ENCODE data around the gene PGS1. TPM values are rescaled to one million over a fixed set of nuclear protein-coding genes. Genes with fewer than 3 reads are reported as not detected.

Gene PGS1
- total RNA-seq, 1 donor from 2014 or later, result 45.2 TPM

- TF ChIP-seq, protein P1, sequence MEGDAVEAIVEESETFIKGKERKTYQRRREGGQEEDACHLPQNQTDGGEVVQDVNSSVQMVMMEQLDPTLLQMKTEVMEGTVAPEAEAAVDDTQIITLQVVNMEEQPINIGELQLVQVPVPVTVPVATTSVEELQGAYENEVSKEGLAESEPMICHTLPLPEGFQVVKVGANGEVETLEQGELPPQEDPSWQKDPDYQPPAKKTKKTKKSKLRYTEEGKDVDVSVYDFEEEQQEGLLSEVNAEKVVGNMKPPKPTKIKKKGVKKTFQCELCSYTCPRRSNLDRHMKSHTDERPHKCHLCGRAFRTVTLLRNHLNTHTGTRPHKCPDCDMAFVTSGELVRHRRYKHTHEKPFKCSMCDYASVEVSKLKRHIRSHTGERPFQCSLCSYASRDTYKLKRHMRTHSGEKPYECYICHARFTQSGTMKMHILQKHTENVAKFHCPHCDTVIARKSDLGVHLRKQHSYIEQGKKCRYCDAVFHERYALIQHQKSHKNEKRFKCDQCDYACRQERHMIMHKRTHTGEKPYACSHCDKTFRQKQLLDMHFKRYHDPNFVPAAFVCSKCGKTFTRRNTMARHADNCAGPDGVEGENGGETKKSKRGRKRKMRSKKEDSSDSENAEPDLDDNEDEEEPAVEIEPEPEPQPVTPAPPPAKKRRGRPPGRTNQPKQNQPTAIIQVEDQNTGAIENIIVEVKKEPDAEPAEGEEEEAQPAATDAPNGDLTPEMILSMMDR (IDR thresholded peaks at IDR 0.05), result no peak
- TF ChIP-seq EZH2 (IDR thresholded peaks at IDR 0.05), result no peak
- H3K36me3 ChIP-seq, result no peaks in the 10 kb centered on the region
- peaks cover 58% of the 10 kb centered on the region for H3K79me2 ChIP-seq (ENCODE audit: low read depth)
- H3K4me1 Mint-ChIP-seq, result peaks cover 4% of the 10 kb centered on the region
- H3K27ac ChIP-seq, result no peak overlapping the region
- no peak overlapping the region for H3K4me3 Mint-ChIP-seq
- H3K9me3 ChIP-seq (ENCODE audit: low read depth), result no peaks in the 10 kb centered on the region
- no peaks in the 10 kb centered on the region for H3F3A ChIP-seq (ENCODE audit: low read depth)
- H4K20me1 ChIP-seq (ENCODE audit: low read depth), result peaks cover 49% of the 10 kb centered on the region
- H3K4me1 ChIP-seq, result no peaks in the 10 kb centered on the region
- no peak overlapping the region for H3K27ac Mint-ChIP-seq
- peaks cover 2% of the 10 kb centered on the region for H3K27me3 Mint-ChIP-seq (ENCODE audit: insufficient read depth, low read depth)
- no peaks in the 10 kb centered on the region for H3K9me3 Mint-ChIP-seq
- H3K36me3 Mint-ChIP-seq, result peaks cover 9% of the 10 kb centered on the region
- no peak overlapping the region for H2AFZ ChIP-seq (replicated peaks)
- H3K4me2 ChIP-seq, result no peak overlapping the region
- no peak overlapping the region for H3K4me3 ChIP-seq
- no peaks in the 10 kb centered on the region for H3K27me3 ChIP-seq
- no peak for DNase-seq (ENCODE audit: low spot score)
- H3K9ac ChIP-seq, result peak overlapping the region; percentile 8
Observed at GRCh38 chr17:78408476-78409050, 30.1 kb downstream of the PGS1 start.

GRCh38 chr17:78409191-78409928 lies 30.9 kb downstream of the PGS1 start:
- H3K4me3 ChIP-seq, result no peak overlapping the region
- H3F3A ChIP-seq (ENCODE audit: low read depth), result no peaks in the 10 kb centered on the region
- peaks cover 9% of the 10 kb centered on the region for H3K36me3 Mint-ChIP-seq
- no peaks in the 10 kb centered on the region for H3K9me3 ChIP-seq (ENCODE audit: low read depth)
- no peak overlapping the region for H3K9ac ChIP-seq
- no peaks in the 10 kb centered on the region for H3K36me3 ChIP-seq
- no peak for DNase-seq (ENCODE audit: low spot score)
- peaks cover 58% of the 10 kb centered on the region for H3K79me2 ChIP-seq (ENCODE audit: low read depth)
- H3K27me3 ChIP-seq, result no peaks in the 10 kb centered on the region
- no peak overlapping the region for H2AFZ ChIP-seq (replicated peaks)
- no peaks in the 10 kb centered on the region for H3K4me1 ChIP-seq
- H3K27ac ChIP-seq, result no peak overlapping the region
- H3K4me1 Mint-ChIP-seq, result peaks cover 4% of the 10 kb centered on the region
- H3K4me3 Mint-ChIP-seq, result no peak overlapping the region
- H3K9me3 Mint-ChIP-seq, result no peaks in the 10 kb centered on the region
- peaks cover 2% of the 10 kb centered on the region for H3K27me3 Mint-ChIP-seq (ENCODE audit: insufficient read depth, low read depth)
- no peak overlapping the region for H3K27ac Mint-ChIP-seq
- H3K4me2 ChIP-seq, result no peak overlapping the region
- TF ChIP-seq EZH2phosphoT487 (IDR thresholded peaks at IDR 0.05) (no peak), EZH2 (IDR thresholded peaks at IDR 0.05) (no peak)
- TF ChIP-seq, protein P1 (IDR thresholded peaks at IDR 0.05), result no peak
- H4K20me1 ChIP-seq (ENCODE audit: low read depth), result peaks cover 49% of the 10 kb centered on the region

GRCh38 chr17:78411241-78411857 lies 32.9 kb downstream of the PGS1 start:
- Histone ChIP-seq H3F3A (ENCODE audit: low read depth) (no peaks in the 10 kb centered on the region), H3K4me3 (no peak overlapping the region), H3K4me1 (no peaks in the 10 kb centered on the region), H3K4me2 (no peak overlapping the region), H4K20me1 (ENCODE audit: low read depth) (peaks cover 49% of the 10 kb centered on the region), H3K36me3 (no peaks in the 10 kb centered on the region), H3K9ac (no peak overlapping the region), H3K9me3 (ENCODE audit: low read depth) (no peaks in the 10 kb centered on the region), H2AFZ (replicated peaks) (no peak overlapping the region), H3K79me2 (ENCODE audit: low read depth) (peaks cover 48% of the 10 kb centered on the region), H3K27ac (no peak overlapping the region), H3K27me3 (no peaks in the 10 kb centered on the region)
- Mint-ChIP-seq H3K4me3 (no peak overlapping the region), H3K27ac (peak overlapping the region; percentile 34), H3K27me3 (ENCODE audit: insufficient read depth, low read depth) (no peaks in the 10 kb centered on the region), H3K36me3 (peaks cover 2% of the 10 kb centered on the region), H3K9me3 (no peaks in the 10 kb centered on the region), H3K4me1 (peaks cover 4% of the 10 kb centered on the region)
- TF ChIP-seq EZH2phosphoT487 (IDR thresholded peaks at IDR 0.05) (no peak), EZH2 (IDR thresholded peaks at IDR 0.05) (no peak)
- TF ChIP-seq, protein P1 (IDR thresholded peaks at IDR 0.05), result no peak
- DNase-seq (ENCODE audit: low spot score), result no peak
